ENCODE data around the gene EVA1A.

EVA1A gene

GRCh38 chr2:75580156-75580555 is 19.4 kb upstream of the EVA1A start:
- DNase-seq (ENCODE audit: extremely low read depth, low read depth), result no peak
- no peak for TF ChIP-seq CTCF (IDR thresholded peaks at IDR 0.05; ENCODE audit: low read depth, low read length, missing control alignments)

GRCh38 chr2:75579186-75579585 is 18.4 kb upstream of the EVA1A start:
- no peak for TF ChIP-seq CTCF (IDR thresholded peaks at IDR 0.05; ENCODE audit: low read depth, low read length, missing control alignments)
- no peak for DNase-seq (ENCODE audit: extremely low read depth, low read depth)

More at GRCh38 chr2:75580156-75580555, 19.4 kb upstream of the EVA1A start:
- H3K4me3 ChIP-seq (replicated peaks; ENCODE audit: low read depth, low read length), result no peak overlapping the region

GRCh38 chr2:75577280-75577679 is 16.5 kb upstream of the EVA1A start:
- no peak overlapping the region for H3K4me3 ChIP-seq (replicated peaks; ENCODE audit: low read depth, low read length)
- no peak for DNase-seq (ENCODE audit: extremely low read depth, low read depth)
- no peak for TF ChIP-seq CTCF (IDR thresholded peaks at IDR 0.05; ENCODE audit: low read depth, low read length, missing control alignments)

More at GRCh38 chr2:75579186-75579585, 18.4 kb upstream of the EVA1A start:
- no peak overlapping the region for H3K4me3 ChIP-seq (replicated peaks; ENCODE audit: low read depth, low read length)

- DNase-seq (ENCODE audit: extremely low read depth, low read depth), result no peak
- TF ChIP-seq CTCF (IDR thresholded peaks at IDR 0.05; ENCODE audit: low read depth, low read length, missing control alignments), result no peak
- no peak overlapping the region for H3K4me3 ChIP-seq (replicated peaks; ENCODE audit: low read depth, low read length)
Measured at GRCh38 chr2:75574106-75574505, 13.4 kb upstream of the EVA1A start.

GRCh38 chr2:75573145-75573878 is 12.6 kb upstream of the EVA1A start:
- no peak overlapping the region for H3K4me3 ChIP-seq (replicated peaks; ENCODE audit: low read depth, low read length)
- DNase-seq (ENCODE audit: extremely low read depth, low read depth), result no peak
- no peak for TF ChIP-seq CTCF (IDR thresholded peaks at IDR 0.05; ENCODE audit: low read depth, low read length, missing control alignments)

- H3K4me3 ChIP-seq (replicated peaks; ENCODE audit: low read depth, low read length), result no peak overlapping the region
- TF ChIP-seq CTCF (IDR thresholded peaks at IDR 0.05; ENCODE audit: low read depth, low read length, missing control alignments), result no peak
- DNase-seq (ENCODE audit: extremely low read depth, low read depth), result no peak
Measured at GRCh38 chr2:75571730-75572430, 11.1 kb upstream of the EVA1A start.
